NB4 (cell line): ENCODE results near the gene MEGF6.

Source experiments
- DNase-seq: peaks from one replicate; pipeline ENCODE4 v3.0.0; 2010; ENCODE audit warnings: low read depth
- H3K4me3 ChIP-seq: one replicate; pipeline ENCODE4 v1.5.1; 2011; ENCODE audit warnings: mild to moderate bottlenecking, low read depth, low read length, moderate library complexity
- MYC ChIP-seq: IDR thresholded peaks from 2 replicates; pipeline ENCODE4 v1.6.1; 2011; ENCODE audit warnings: low read depth, low read length
- POLR2A ChIP-seq: IDR thresholded peaks from 2 replicates; pipeline ENCODE4 v1.6.1; 2011; ENCODE audit warnings: mild to moderate bottlenecking; ENCODE audit not compliant: insufficient read length; ENCODE audit errors: extremely low read depth
- TF ChIP-seq, protein P1 (sequence below): IDR thresholded peaks from 2 replicates; pipeline ENCODE4 v1.6.1; 2011; ENCODE audit warnings: low read depth, low read length
- TF ChIP-seq, protein P2 (sequence below): IDR thresholded peaks from one replicate; pipeline ENCODE4 v1.5.1; 2012; ENCODE audit warnings: low read depth, low read length

Gene MEGF6

DNA sequence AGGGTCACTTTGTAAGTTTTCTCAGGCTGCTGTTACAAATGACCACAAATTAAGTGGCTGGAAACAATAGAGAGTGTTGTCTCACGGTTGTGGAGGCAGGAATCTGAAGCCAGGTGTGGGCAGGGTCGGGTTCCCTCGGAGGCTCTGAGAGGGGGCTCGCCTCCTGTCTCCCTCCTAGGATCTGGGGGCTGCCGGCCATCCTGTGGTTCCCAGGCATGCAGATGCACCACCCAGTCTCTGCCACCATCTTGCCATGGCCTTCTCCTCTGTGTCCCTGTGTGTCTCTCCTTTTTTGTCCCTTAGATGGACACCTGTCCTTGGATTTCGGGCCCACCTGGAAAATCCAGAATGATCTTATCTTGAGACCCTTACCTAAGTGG lies 45.8 kb upstream of the MEGF6 start:
- no peak for TF ChIP-seq POLR2A
- no peak for TF ChIP-seq MYC
- TF ChIP-seq, protein P1, sequence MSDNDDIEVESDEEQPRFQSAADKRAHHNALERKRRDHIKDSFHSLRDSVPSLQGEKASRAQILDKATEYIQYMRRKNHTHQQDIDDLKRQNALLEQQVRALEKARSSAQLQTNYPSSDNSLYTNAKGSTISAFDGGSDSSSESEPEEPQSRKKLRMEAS, result no peak
- H3K4me3 ChIP-seq, result no peak overlapping the region
- no peak for DNase-seq

DNA sequence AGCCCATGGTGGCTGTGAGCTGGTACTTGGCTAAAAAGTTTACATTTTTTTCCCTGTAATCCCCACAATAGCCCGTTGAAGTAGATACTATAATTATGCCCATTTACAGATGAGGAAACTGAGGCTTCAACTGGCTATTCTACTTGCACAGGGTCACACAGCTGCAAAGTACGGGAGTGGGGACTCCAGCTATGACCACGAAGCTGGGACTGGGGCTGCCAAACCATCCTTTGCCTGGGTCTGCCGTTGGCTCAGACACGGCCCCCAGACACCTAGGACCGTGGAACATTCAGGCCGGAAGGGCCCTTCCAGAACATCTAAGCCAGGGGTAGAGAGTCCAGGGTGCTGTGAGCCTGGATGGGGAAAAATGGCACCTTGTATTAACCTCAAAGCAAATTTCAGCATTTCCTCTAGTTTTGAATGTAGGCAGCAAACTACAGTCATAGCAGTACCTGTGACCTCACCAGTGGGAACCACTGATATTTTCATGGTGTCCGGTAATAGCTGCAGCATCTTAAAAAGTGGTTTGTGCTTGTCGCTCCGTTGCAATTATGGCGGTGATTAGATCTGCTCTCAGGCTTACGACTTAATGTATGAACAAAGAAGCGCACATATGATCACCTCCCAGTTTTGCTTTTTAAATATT lies 45.3 kb upstream of the MEGF6 start:
- H3K4me3 ChIP-seq, result no peak overlapping the region
- no peak for DNase-seq
- TF ChIP-seq, protein P2, sequence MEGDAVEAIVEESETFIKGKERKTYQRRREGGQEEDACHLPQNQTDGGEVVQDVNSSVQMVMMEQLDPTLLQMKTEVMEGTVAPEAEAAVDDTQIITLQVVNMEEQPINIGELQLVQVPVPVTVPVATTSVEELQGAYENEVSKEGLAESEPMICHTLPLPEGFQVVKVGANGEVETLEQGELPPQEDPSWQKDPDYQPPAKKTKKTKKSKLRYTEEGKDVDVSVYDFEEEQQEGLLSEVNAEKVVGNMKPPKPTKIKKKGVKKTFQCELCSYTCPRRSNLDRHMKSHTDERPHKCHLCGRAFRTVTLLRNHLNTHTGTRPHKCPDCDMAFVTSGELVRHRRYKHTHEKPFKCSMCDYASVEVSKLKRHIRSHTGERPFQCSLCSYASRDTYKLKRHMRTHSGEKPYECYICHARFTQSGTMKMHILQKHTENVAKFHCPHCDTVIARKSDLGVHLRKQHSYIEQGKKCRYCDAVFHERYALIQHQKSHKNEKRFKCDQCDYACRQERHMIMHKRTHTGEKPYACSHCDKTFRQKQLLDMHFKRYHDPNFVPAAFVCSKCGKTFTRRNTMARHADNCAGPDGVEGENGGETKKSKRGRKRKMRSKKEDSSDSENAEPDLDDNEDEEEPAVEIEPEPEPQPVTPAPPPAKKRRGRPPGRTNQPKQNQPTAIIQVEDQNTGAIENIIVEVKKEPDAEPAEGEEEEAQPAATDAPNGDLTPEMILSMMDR, result no peak
- TF ChIP-seq MYC (no peak), POLR2A (no peak)
- TF ChIP-seq, protein P1, result no peak

DNA sequence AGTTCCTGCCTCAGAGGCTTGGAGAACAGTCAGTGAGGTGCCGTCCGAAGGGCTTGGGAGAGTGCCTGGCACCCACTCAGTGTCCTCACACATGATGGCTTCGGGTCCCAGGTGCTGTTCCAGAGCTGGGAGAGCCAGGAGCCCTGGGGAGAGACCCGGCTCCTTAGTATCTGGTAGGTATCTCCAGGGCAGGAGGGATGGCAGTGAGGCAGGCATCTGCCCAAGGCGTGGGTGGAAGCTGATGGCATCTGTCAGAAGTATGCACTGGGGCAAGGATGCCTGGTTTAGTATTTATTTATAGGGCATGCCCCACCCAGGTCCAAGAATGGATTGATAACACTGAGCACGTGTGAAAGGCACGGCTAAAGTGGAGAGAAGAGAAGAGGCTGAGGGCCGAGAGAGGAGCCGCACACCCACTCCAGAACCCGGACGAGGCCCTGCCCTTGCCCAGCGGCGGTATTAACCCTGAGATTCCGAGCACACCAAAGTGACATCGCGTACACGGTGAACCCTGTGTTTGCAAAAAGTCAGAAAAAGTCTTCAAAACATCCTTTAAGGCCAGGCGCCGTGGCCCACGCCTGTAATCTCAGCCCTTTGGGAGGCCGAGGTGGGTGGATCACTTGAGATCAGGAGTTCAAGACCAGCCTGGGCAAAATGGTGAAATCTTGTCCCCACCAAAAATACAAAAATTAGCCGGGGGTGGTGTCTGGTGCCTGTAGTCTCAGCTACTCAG lies 43.4 kb upstream of the MEGF6 start:
- TF ChIP-seq, protein P2, result no peak
- TF ChIP-seq, protein P1, result no peak
- TF ChIP-seq MYC (no peak), POLR2A (no peak)
- no peak overlapping the region for H3K4me3 ChIP-seq
- no peak for DNase-seq

DNA sequence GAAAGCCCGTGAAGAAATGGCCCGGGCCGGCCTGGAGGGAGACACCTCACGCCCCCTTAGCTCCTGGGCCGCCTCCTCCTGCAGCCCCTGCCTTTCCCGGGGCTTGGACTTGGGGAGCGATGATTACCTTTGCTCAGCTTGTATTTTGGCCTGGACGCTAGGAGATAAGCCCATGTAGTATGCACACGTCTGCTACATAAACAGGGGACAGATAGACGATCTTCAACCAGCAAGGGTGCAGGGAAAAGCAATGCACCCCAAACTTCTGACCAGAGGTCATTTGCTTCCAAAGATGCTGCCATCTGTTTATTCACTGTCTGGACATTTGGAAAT lies 41.9 kb upstream of the MEGF6 start:
- no peak for DNase-seq
- TF ChIP-seq MYC (no peak), POLR2A (no peak)
- TF ChIP-seq, protein P2, result no peak
- TF ChIP-seq, protein P1, result no peak
- no peak overlapping the region for H3K4me3 ChIP-seq

DNA sequence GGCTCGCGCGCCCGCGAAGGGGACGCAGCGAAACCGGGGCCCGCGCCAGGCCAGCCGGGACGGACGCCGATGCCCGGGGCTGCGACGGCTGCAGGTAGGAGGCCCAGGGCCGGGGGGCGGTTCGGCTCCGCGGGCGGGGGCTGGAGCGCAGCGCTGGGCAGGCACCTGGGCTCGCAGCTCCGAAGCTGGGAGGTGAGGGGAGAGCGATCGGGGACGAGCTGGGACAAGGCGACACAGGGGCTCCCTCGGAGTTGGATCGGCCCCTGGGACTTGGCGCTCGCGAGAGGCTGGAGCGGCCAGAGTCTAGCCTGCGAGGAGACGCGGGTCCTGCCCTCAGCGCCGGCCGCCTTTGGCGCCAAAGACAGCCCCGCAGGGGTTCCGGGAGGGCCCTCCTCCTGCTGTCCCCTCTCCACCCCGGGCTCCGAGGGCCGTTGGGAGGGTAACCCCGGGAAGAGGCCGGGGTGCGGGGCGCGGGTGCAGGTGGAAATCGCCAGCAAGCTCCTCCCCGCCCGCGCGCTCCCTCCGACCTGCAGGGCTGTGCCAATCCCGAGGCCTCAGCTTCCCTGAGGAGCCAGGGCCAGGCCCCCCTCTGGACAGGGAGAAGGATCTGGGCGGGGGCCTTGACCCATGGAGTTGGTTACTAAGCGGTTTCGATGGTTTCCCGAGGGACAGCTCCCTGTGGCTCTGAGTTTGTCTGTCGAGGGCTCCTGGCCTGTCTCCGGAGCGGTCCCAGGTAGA lies 41.4 kb upstream of the MEGF6 start:
- H3K4me3 ChIP-seq, result no peak overlapping the region
- DNase-seq, result peak; percentile 29
- TF ChIP-seq, protein P1, result no peak
- no peak for TF ChIP-seq POLR2A
- TF ChIP-seq, protein P2, result no peak
